Right lobe of liver (tissue), 6 donors: ENCODE measurements around the gene AGA. TPM values are rescaled to one million over a fixed set of nuclear protein-coding genes. Genes with fewer than 3 reads are reported as not detected.

Experiments
- ATAC-seq, 4 donors: fragments of 200-7000 bp; cut with Tn5 transposase; one replicate each; pipeline ENCODE4 v1.9.1; 2020; ENCODE audit warnings: mild to moderate bottlenecking in 4 of 4, moderate library complexity in 4 of 4
- DNase-seq, 3 donors: peaks; one replicate each; pipeline ENCODE4 v3.0.0-alpha.2; 2020
- H3K27ac ChIP-seq, 3 donors: fragments of 200-600 bp; one replicate each; pipeline ENCODE4 v1.8.0; 2022
- H3K27me3 ChIP-seq, 2 donors: fragments of 200-600 bp; one replicate each; pipeline ENCODE4 v1.8.0; 2022
- H3K36me3 ChIP-seq, 4 donors: fragments of 200-600 bp; sonication (generic) in 1 of 4; one replicate each; pipeline versions ENCODE4 v1.5.1 to v1.8.0; 2017 to 2022; ENCODE audit warnings: control low read depth in 1 of 4
- H3K4me1 ChIP-seq, 4 donors: fragments of 200-600 bp; sonication (generic) in 1 of 4; one replicate each; pipeline versions ENCODE4 v1.5.1 to v1.8.0; 2017 to 2022; ENCODE audit warnings: control low read depth in 1 of 4
- H3K4me3 ChIP-seq, 3 donors: fragments of 200-600 bp; one replicate each; pipeline ENCODE4 v1.8.0; 2022
- H3K9me3 ChIP-seq, 4 donors: fragments of 200-600 bp; sonication (generic) in 1 of 4; one replicate each; pipeline versions ENCODE4 v1.5.1 to v1.8.0; 2017 to 2022; ENCODE audit warnings: control low read depth in 1 of 4
- CTCF ChIP-seq, 4 donors: fragments of 200-600 bp in 3 of 4; fragments of 450-650 bp in 1 of 4; IDR thresholded peaks; one replicate each; pipeline versions ENCODE4 v1.5.1 to v1.8.0; 2016 to 2022; ENCODE audit warnings: antibody characterized with exemption in 4 of 4, mild to moderate bottlenecking in 2 of 4
- POLR2A ChIP-seq: fragments of 450-650 bp; IDR thresholded peaks from one replicate; pipeline ENCODE4 v1.6.1; 2017; ENCODE audit warnings: antibody characterized with exemption, mild to moderate bottlenecking
- WGBS: methylation state at CpG from one replicate; pipeline ENCODE4 v1.1.6; 2018; ENCODE audit warnings: low coverage, low lambda C conversion rate; ENCODE audit not compliant: insufficient coverage; ENCODE audit errors: missing lambda C conversion rate; 5-methylcytosine and 5-hydroxymethylcytosine counted together
- intact Hi-C, 2 donors: fragments of 100-400 bp; cut with DNase I; formaldehyde crosslinking; loops; one replicate each; pipeline versions ENCODE4 v1.11.2 to v1.14.1; 2022
- total RNA-seq, 6 experiments: library from RNA; depleted of rRNA in 2 of 6; stranded (reverse); fragments of >200 nt in 2 of 6; fragmentation: NEBNext Ultra II Directional in 3 of 6; extraction: Animal tissue kit (Norgen Biotek cat#: 25700) in 3 of 6; gene quantifications; one replicate each; pipeline versions ENCODE4 v1.1.0 to v1.2.4, GENCODE V29; 2016 to 2023
- donor health status: DM: no; HTN: yes; CAD: no.
- donor health status: DM: no; HTN: no; CAD: no.
- donor health status: DM: no; HTN: no; CAD: no.
- donor health status: DM: no; HTN: yes; CAD: no.
- donor health status: DM: no; HTN: yes; CAD: no.

Gene AGA
- total RNA-seq, 6 experiments from 2014 or later, result 15.9 to 26.8 (median 21.5) TPM

GRCh38 chr4:177427192-177427591 is 15.0 kb downstream of the AGA start:
- Histone ChIP-seq H3K36me3 (peaks cover 0 to 5% (median 0%) of the 10 kb centered on the region in 4 donors), H3K4me3 (no peak overlapping the region), H3K4me1 (no peaks in the 10 kb centered on the region), H3K9me3 (no peaks in the 10 kb centered on the region), H3K27me3 (no peaks in the 10 kb centered on the region), H3K27ac (no peak overlapping the region)
- ATAC-seq (no peak), DNase-seq (no peak)
- TF ChIP-seq POLR2A (no peak), CTCF (IDR thresholded peaks at IDR 0.05) (no peak)
- intact Hi-C loops, result no loop called here
- WGBS, result 80% methylated on average over 1 of the region's 1 CpG

GRCh38 chr4:177419434-177419833 is 22.8 kb downstream of the AGA start:
- WGBS, result 76% methylated on average over 3 of the region's 3 CpGs
- H3K36me3 ChIP-seq, result no peaks in the 10 kb centered on the region
- no peak overlapping the region for H3K27ac ChIP-seq
- H3K4me3 ChIP-seq, result no peak overlapping the region
- intact Hi-C loops, result no loop called here
- H3K4me1 ChIP-seq, result no peaks in the 10 kb centered on the region
- DNase-seq, result no peak
- ATAC-seq, result no peak
- H3K9me3 ChIP-seq, result no peaks in the 10 kb centered on the region
- H3K27me3 ChIP-seq, result no peaks in the 10 kb centered on the region
- no peak for TF ChIP-seq CTCF (IDR thresholded peaks at IDR 0.05)
- TF ChIP-seq POLR2A, result no peak

GRCh38 chr4:177413656-177414055 is 28.6 kb downstream of the AGA start:
- no peak for TF ChIP-seq POLR2A
- no peak for TF ChIP-seq CTCF (IDR thresholded peaks at IDR 0.05)
- intact Hi-C loops, result no loop called here
- no peaks in the 10 kb centered on the region for H3K27me3 ChIP-seq
- H3K9me3 ChIP-seq, result no peaks in the 10 kb centered on the region
- ATAC-seq (peak in 1 of 4 donors; percentile 16), DNase-seq (no peak)
- H3K27ac ChIP-seq, result peak overlapping the region in 1 of 3 donors; percentile 52
- H3K4me3 ChIP-seq, result no peak overlapping the region
- no peaks in the 10 kb centered on the region for H3K36me3 ChIP-seq
- peaks cover 0 to 34% (median 11%) of the 10 kb centered on the region in 4 donors for H3K4me1 ChIP-seq

- DNase-seq (no peak), ATAC-seq (peak; percentile 69 to 78 (median 74))
- TF ChIP-seq POLR2A (peak; percentile 13), CTCF (IDR thresholded peaks at IDR 0.05) (no peak)
- H3K27me3 ChIP-seq, result no peaks in the 10 kb centered on the region
- no peak overlapping the region for H3K4me3 ChIP-seq
- H3K4me1 ChIP-seq, result peaks cover 0 to 34% (median 11%) of the 10 kb centered on the region in 4 donors
- H3K27ac ChIP-seq, result peak overlapping the region in 2 of 3 donors; percentile 2 to 52
- intact Hi-C loops, result no loop called here
- WGBS, result 70% methylated on average over 1 of the region's 1 CpG
- no peaks in the 10 kb centered on the region for H3K36me3 ChIP-seq
- H3K9me3 ChIP-seq, result no peaks in the 10 kb centered on the region
These were observed 29.2 kb downstream of the AGA start for GRCh38 chr4:177413076-177413475.

DNA sequence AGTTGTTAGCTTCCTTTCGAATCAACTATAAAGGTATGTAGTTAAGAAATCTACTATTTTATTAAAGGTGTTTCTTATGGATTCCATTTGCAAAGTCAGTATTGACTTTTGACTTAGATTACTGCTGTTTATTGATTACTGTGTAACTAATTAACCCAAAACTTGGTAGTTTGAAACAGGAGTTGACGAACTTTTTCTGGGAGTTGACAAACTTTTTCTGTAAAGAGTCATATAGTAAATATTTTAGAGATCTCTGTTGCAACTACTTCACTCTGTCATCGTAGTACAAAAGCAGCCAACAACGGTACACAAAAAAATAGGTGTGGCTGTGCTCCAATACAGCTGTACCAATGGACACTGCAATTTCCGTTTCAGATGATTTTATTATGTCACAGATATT is 30.2 kb downstream of the AGA start:
- DNase-seq (no peak), ATAC-seq (peak; percentile 83 to 88 (median 88))
- TF ChIP-seq CTCF (IDR thresholded peaks at IDR 0.05), result no peak
- TF ChIP-seq POLR2A, result no peak
- H3K9me3 ChIP-seq, result no peaks in the 10 kb centered on the region
- H3K27ac ChIP-seq, result peak overlapping the region; percentile 6 to 52 (median 9)
- peaks cover 0 to 34% (median 11%) of the 10 kb centered on the region in 4 donors for H3K4me1 ChIP-seq
- H3K27me3 ChIP-seq, result no peaks in the 10 kb centered on the region
- H3K4me3 ChIP-seq, result no peak overlapping the region
- WGBS, result 16% methylated on average over 5 of the region's 5 CpGs
- no peaks in the 10 kb centered on the region for H3K36me3 ChIP-seq
- intact Hi-C loops, result no loop called here
